GM13977 (cell line): ENCODE data around the gene OR5D13.
A peak's percentile ranks its signal among the peaks of the same experiment; 100 is the strongest.

Source experiments
- DNase-seq: peaks from one replicate; pipeline ENCODE4 v3.0.0; 2012; ENCODE audit warnings: low spot score
- CTCF ChIP-seq: IDR thresholded peaks from 2 replicates; pipeline ENCODE4 v1.5.1; 2012; ENCODE audit warnings: mild to moderate bottlenecking, control low read depth; ENCODE audit not compliant: insufficient read depth; ENCODE audit errors: extremely low read depth, missing control alignments
- in situ Hi-C: fragments of 300-500 bp; cut with MboI; formaldehyde crosslinking; loops from one replicate; pipeline ENCODE4 v1.12.0; 2022; ENCODE audit warnings: low sequenced_read_pairs, low pct_unique_long_range_greater_than_20kb, mixed read lengths, inconsistent platforms; ENCODE audit not compliant: unreplicated experiment

OR5D13 gene

GRCh38 chr11:55773138-55773537 is at the start of gene OR5D13:
OR5D13 (plus strand) TSS chr11:55773438; CDS start chr11:55773438, 0 bp downstream.
- DNase-seq = no peak
- in situ Hi-C loops = no loop called here
- TF ChIP-seq CTCF = no peak

- in situ Hi-C loops = no loop called here
- TF ChIP-seq CTCF = peak; percentile 27
- DNase-seq = no peak
These were observed 46.4 kb upstream of the OR5D13 start for GRCh38 chr11:55726715-55727324.

DNA sequence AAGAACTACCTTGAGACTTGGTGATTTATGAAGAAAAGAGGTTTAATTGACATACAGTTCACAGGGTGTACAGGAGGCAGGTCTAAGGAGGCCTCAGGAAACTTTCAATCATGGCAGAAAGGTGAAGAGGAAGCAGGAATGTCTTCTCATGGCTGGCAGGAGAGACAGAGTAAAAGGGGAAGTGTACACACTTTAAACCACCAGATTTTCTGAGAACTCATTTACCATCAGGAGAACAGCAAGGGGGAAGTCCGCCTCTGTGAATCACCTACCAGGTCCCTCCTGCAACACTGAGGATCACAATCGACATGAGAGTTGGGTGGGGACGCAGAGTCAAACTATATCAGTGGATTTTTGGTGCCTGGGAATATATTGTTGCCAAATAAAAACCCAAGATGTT is 40.3 kb upstream of the OR5D13 start:
- in situ Hi-C loops = no loop called here
- no peak for DNase-seq
- TF ChIP-seq CTCF = no peak

DNA sequence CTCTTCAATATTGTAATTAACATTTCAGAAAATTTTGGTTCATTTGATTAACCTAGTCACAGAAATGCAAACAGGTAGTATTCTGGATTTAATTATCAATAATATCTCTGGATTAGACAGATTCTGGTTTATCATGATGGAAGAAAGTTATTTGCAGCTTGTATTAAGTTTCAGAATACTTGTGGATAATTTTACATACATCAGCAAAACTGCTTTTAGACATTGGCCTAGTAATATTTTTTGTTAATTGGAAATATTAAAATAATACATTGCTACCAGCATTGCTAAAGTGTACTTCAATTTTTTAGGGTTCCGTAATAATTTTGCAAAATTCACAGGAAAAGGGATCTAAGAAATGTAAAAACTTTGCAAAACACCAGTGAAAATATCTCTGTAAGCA is 18.4 kb downstream of the OR5D13 start:
- in situ Hi-C loops = no loop called here
- TF ChIP-seq CTCF = no peak

DNA sequence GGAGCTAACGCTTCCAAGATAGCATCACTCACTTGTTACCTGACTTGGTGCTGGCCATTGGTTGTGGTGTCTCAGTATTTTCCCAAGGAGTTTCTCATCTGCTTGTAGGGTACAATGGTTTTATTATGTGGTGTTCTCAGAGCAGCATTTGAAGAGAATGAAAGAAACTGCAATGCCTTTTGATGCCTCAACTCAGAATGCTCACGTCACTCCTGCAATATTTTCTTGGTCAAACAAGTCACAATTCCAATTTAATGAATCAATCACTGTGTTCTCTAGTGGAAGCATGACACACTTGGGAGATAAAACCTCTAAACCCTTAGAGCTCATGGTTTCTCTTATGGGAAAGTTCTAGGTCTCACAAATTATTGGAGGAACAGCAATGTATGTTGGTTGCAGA is 20.1 kb downstream of the OR5D13 start:
- no peak for DNase-seq
- no peak for TF ChIP-seq CTCF
- in situ Hi-C loops = no loop called here

More for the DNA sequence above, 18.4 kb downstream of the OR5D13 start:
- DNase-seq = no peak

DNA sequence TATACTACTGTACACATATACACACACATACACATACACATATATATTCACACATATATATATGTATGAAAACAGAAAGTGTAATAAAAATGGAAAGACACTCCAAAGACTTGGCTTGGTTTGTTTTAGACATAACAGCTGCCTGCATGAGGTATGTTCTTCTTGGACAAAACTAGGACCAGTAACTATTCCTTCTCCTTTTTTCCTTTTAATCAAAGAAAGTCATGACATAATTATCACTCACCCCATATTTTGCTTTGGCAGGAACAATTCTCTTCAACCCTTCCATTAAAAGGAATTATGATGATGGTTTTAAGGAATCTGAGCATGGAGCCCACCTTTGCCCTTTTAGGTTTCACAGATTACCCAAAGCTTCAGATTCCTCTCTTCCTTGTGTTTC is 22.0 kb downstream of the OR5D13 start, which contains the start of gene OR5D14:
Gene OR5D14 (plus strand): TSS at position 301 of the 400 bp plus-strand sequence. CDS start 0 bp downstream, at position 301.
- in situ Hi-C loops = no loop called here
- no peak for TF ChIP-seq CTCF
- DNase-seq = no peak
